HepG2 (cell line): ENCODE measurements around the gene CRNKL1. TPM values are rescaled to one million over a fixed set of nuclear protein-coding genes. Genes with fewer than 3 reads are reported as not detected.

Experiments used
- EZH2 ChIP-seq: conservative IDR thresholded peaks from 2 replicates; pipeline ENCODE4 v1.6.1; 2012; ENCODE audit warnings: mild to moderate bottlenecking, low read depth, low read length, moderate library complexity
- JUNB ChIP-seq: sonication (generic); formaldehyde crosslinking; IDR thresholded peaks from 2 replicates; pipeline ENCODE4 v1.8.0; 2022; ENCODE audit warnings: missing genetic modification reagents, mild to moderate bottlenecking, borderline replicate concordance
- KMT2B ChIP-seq: IDR thresholded peaks from 2 replicates; pipeline ENCODE4 v1.6.1; 2016; ENCODE audit warnings: missing genetic modification reagents, missing compliant biosample characterization
- NFIC ChIP-seq: IDR thresholded peaks from 2 replicates; pipeline ENCODE4 v1.6.1; 2012; ENCODE audit warnings: mild to moderate bottlenecking, low read length, inconsistent platforms
- NR3C1 ChIP-seq: sonication (generic); formaldehyde crosslinking; IDR thresholded peaks from 2 replicates; pipeline ENCODE4 v1.4.0; 2020; ENCODE audit warnings: missing genetic modification reagents
- PITX1 ChIP-seq: sonication (generic); formaldehyde crosslinking; IDR thresholded peaks from 2 replicates; pipeline ENCODE4 v1.5.1; 2020; ENCODE audit warnings: mild to moderate bottlenecking, missing genetic modification reagents
- RFXANK ChIP-seq: IDR thresholded peaks from 2 replicates; pipeline ENCODE4 v1.6.1; 2016
- SNRNP70 ChIP-seq: fragments of 200-400 bp; formaldehyde crosslinking; IDR thresholded peaks from 2 replicates; pipeline ENCODE4 v1.6.1; 2017; ENCODE audit warnings: mild to moderate bottlenecking, low read depth, low read length, moderate library complexity
- SP2 ChIP-seq: sonication (generic); formaldehyde crosslinking; IDR thresholded peaks from 2 replicates; pipeline ENCODE4 v1.5.1; 2020; ENCODE audit warnings: mild to moderate bottlenecking, missing genetic modification reagents
- SRSF4 ChIP-seq: fragments of 200-400 bp; formaldehyde crosslinking; IDR thresholded peaks from one replicate; pipeline ENCODE4 v1.6.1; 2018; ENCODE audit warnings: mild to moderate bottlenecking, low read depth, low read length, moderate library complexity; ENCODE audit not compliant: poor library complexity, severe bottlenecking
- ZNF33A ChIP-seq: sonication (generic); formaldehyde crosslinking; IDR thresholded peaks from 2 replicates; pipeline ENCODE4 v1.5.1; 2020; ENCODE audit warnings: missing genetic modification reagents, mild to moderate bottlenecking, moderate library complexity, borderline replicate concordance
- ZNF431 ChIP-seq: sonication (generic); formaldehyde crosslinking; IDR thresholded peaks from 2 replicates; pipeline ENCODE4 v1.9.0; 2022; ENCODE audit warnings: missing genetic modification reagents, low read depth, mild to moderate bottlenecking, borderline replicate concordance
- ZNF577 ChIP-seq: sonication (generic); formaldehyde crosslinking; IDR thresholded peaks from 2 replicates; pipeline ENCODE4 v1.4.0; 2020; ENCODE audit warnings: mild to moderate bottlenecking, low read depth, missing genetic modification reagents, borderline replicate concordance
- ZSCAN30 ChIP-seq: sonication (generic); formaldehyde crosslinking; IDR thresholded peaks from 2 replicates; pipeline ENCODE4 v1.5.0; 2020; ENCODE audit warnings: mild to moderate bottlenecking, missing genetic modification reagents
- polyA plus RNA-seq, 8 experiments: library from polyadenylated mRNA; depleted of rRNA in 3 of 8; stranded (reverse) in 7 of 8; unstranded in 1 of 8; fragments of >200 nt; fragmentation: Illumina TruSeq in 4 of 8; extraction: Trizol in 4 of 8; gene quantifications; 2 replicates each; pipeline versions ENCODE4 v1.2.1 to v1.2.3, GENCODE V29; 2011 to 2016; ENCODE audit warnings: low read depth in 4 of 8, missing spikeins in 1 of 8, mixed read lengths in 1 of 8; ENCODE audit not compliant: insufficient read depth in 1 of 8
- total RNA-seq, 5 experiments: library from RNA; depleted of rRNA; stranded (reverse); fragments of >200 nt; fragmentation: Illumina TruSeq; extraction: Trizol; gene quantifications; 2 replicates each; pipeline ENCODE4 v1.2.3, GENCODE V29; 2016; ENCODE audit warnings: low read depth in 1 of 5
- TF ChIP-seq, protein P1 (sequence below): sonication (generic); formaldehyde crosslinking; IDR thresholded peaks from 2 replicates; pipeline ENCODE4 v1.4.0; 2020; ENCODE audit warnings: missing genetic modification reagents, borderline replicate concordance
- TF ChIP-seq, protein P2 (sequence below): sonication (generic); formaldehyde crosslinking; IDR thresholded peaks from 2 replicates; pipeline ENCODE4 v1.9.0; 2022; ENCODE audit warnings: missing genetic modification reagents, mild to moderate bottlenecking, borderline replicate concordance
- TF ChIP-seq, protein P3 (sequence below), 2 experiments: fragments of 450-650 bp in 1 of 2; sonication (generic) in 1 of 2; formaldehyde crosslinking; IDR thresholded peaks; 2 replicates each; pipeline versions ENCODE4 v1.5.0 to v1.8.0; 2020 to 2022; ENCODE audit warnings: mild to moderate bottlenecking in 1 of 2, missing genetic modification reagents in 1 of 2
- TF ChIP-seq, protein P4 (sequence below): sonication (generic); formaldehyde crosslinking; IDR thresholded peaks from 2 replicates; pipeline ENCODE4 v1.4.0; 2020; ENCODE audit warnings: low read depth, mild to moderate bottlenecking, missing genetic modification reagents

The CRNKL1 gene
- total and polyA plus RNA-seq, 2 of the 13 experiments (the other 11 are each of a cell fraction or from before 2014, with no cell fraction given), result 12.3 to 64.5 TPM

DNA sequence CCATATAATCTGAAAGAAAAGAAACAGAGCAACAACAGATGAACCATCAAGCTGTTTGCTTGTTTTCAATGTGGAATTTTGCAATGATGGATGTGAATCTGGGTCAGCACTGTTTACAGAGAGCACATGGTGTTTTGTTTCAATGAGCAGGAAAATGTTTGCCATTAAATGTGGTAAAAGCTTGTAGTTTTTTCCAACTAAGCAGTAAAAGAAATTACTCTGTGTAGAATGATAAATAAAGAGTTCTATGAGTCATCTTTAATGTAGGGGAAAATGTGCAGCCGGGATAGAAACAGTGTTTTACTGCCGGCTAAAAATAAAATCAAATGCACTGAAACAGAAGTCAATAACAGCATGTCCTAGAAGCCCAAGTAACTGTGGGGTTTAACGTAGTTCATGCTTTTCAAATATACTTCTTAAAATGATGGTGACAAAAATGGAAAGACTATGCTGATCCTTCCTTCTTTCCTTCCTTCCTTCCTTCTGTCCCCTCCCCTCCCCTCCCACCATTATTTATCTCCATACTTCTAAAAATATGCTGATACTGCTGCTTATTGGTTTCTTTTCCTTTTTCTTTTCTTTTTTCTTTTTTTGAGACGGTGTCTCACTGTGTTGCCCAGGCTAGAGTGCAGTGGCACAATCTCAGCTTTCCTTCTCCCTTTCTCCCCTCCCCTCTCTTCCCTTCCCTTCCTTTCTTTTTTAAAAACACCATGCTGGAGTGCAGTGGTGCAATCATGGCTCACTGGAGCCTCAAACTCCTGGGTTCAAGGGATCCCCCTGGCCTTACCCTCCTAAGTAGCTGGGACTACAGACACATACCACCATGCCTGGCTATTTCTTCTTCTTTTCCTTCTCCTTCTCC, 41.4 kb downstream of the CRNKL1 start (continued):
- TF ChIP-seq, protein P1, sequence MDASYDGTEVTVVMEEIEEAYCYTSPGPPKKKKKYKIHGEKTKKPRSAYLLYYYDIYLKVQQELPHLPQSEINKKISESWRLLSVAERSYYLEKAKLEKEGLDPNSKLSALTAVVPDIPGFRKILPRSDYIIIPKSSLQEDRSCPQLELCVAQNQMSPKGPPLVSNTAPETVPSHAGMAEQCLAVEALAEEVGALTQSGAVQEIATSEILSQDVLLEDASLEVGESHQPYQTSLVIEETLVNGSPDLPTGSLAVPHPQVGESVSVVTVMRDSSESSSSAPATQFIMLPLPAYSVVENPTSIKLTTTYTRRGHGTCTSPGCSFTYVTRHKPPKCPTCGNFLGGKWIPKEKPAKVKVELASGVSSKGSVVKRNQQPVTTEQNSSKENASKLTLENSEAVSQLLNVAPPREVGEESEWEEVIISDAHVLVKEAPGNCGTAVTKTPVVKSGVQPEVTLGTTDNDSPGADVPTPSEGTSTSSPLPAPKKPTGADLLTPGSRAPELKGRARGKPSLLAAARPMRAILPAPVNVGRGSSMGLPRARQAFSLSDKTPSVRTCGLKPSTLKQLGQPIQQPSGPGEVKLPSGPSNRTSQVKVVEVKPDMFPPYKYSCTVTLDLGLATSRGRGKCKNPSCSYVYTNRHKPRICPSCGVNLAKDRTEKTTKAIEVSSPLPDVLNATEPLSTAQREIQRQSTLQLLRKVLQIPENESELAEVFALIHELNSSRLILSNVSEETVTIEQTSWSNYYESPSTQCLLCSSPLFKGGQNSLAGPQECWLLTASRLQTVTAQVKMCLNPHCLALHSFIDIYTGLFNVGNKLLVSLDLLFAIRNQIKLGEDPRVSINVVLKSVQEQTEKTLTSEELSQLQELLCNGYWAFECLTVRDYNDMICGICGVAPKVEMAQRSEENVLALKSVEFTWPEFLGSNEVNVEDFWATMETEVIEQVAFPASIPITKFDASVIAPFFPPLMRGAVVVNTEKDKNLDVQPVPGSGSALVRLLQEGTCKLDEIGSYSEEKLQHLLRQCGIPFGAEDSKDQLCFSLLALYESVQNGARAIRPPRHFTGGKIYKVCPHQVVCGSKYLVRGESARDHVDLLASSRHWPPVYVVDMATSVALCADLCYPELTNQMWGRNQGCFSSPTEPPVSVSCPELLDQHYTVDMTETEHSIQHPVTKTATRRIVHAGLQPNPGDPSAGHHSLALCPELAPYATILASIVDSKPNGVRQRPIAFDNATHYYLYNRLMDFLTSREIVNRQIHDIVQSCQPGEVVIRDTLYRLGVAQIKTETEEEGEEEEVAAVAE, result peak; percentile 70; the same call in 1 of the 2 replicates
- TF ChIP-seq RFXANK (CRISPR knock-in tag) (no peak), JUNB (CRISPR knock-in tag) (no peak), NFIC (peak; percentile 82; the same call in 1 of the 2 replicates), ZNF431 (CRISPR knock-in tag) (no peak), PITX1 (CRISPR knock-in tag) (peak; percentile 54), NR3C1 (CRISPR knock-in tag) (no peak), ZNF577 (CRISPR knock-in tag) (no peak), ZNF33A (no peak), SP2 (no peak), SNRNP70 (no peak), SRSF4 (no peak), KMT2B (CRISPR knock-in tag) (no peak), EZH2 (no peak), ZSCAN30 (CRISPR knock-in tag) (no peak)
- TF ChIP-seq, protein P2, sequence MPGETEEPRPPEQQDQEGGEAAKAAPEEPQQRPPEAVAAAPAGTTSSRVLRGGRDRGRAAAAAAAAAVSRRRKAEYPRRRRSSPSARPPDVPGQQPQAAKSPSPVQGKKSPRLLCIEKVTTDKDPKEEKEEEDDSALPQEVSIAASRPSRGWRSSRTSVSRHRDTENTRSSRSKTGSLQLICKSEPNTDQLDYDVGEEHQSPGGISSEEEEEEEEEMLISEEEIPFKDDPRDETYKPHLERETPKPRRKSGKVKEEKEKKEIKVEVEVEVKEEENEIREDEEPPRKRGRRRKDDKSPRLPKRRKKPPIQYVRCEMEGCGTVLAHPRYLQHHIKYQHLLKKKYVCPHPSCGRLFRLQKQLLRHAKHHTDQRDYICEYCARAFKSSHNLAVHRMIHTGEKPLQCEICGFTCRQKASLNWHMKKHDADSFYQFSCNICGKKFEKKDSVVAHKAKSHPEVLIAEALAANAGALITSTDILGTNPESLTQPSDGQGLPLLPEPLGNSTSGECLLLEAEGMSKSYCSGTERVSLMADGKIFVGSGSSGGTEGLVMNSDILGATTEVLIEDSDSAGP (CRISPR knock-in tag), result no peak
- TF ChIP-seq, protein P3, sequence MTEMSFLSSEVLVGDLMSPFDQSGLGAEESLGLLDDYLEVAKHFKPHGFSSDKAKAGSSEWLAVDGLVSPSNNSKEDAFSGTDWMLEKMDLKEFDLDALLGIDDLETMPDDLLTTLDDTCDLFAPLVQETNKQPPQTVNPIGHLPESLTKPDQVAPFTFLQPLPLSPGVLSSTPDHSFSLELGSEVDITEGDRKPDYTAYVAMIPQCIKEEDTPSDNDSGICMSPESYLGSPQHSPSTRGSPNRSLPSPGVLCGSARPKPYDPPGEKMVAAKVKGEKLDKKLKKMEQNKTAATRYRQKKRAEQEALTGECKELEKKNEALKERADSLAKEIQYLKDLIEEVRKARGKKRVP (CRISPR knock-in tag; IDR thresholded peaks at IDR 0.05), result peak in 1 of 2 experiments; percentile 83; a peak in 2 of 4 replicates
- TF ChIP-seq, protein P4, sequence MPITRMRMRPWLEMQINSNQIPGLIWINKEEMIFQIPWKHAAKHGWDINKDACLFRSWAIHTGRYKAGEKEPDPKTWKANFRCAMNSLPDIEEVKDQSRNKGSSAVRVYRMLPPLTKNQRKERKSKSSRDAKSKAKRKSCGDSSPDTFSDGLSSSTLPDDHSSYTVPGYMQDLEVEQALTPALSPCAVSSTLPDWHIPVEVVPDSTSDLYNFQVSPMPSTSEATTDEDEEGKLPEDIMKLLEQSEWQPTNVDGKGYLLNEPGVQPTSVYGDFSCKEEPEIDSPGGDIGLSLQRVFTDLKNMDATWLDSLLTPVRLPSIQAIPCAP, result no peak
